ENCODE data around the gene CDC37. TPM values are rescaled to one million over a fixed set of nuclear protein-coding genes. Genes with fewer than 3 reads are reported as not detected.
"Not testable (repeated sequence)": the region's sequence is repeated elsewhere in the genome, so short reads cannot be mapped to it uniquely, and the experiment has no call there.

The CDC37 gene
- total RNA-seq, 1 donor: 151 TPM

DNA sequence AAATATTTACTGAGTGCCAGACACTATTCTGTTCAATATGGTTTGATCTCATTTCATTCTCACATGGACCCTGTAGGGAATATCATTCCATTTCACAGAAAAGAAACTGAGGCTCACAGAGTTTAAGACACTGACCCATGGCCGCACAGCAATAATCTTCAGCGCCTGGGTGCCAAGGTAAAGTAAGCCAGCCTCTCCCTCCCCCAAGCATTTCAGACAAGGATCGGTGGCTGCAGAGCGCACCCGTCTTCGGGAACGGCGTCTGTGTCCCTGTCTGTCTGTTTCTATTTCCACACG is 12.7 kb upstream of the CDC37 start:
- H3K4me3 ChIP-seq (ENCODE audit: low read depth, low read length): peak overlapping the region; percentile 66
- TF ChIP-seq, protein P1, sequence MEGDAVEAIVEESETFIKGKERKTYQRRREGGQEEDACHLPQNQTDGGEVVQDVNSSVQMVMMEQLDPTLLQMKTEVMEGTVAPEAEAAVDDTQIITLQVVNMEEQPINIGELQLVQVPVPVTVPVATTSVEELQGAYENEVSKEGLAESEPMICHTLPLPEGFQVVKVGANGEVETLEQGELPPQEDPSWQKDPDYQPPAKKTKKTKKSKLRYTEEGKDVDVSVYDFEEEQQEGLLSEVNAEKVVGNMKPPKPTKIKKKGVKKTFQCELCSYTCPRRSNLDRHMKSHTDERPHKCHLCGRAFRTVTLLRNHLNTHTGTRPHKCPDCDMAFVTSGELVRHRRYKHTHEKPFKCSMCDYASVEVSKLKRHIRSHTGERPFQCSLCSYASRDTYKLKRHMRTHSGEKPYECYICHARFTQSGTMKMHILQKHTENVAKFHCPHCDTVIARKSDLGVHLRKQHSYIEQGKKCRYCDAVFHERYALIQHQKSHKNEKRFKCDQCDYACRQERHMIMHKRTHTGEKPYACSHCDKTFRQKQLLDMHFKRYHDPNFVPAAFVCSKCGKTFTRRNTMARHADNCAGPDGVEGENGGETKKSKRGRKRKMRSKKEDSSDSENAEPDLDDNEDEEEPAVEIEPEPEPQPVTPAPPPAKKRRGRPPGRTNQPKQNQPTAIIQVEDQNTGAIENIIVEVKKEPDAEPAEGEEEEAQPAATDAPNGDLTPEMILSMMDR (IDR thresholded peaks at IDR 0.05; ENCODE audit: insufficient read depth, low read length): no peak
- no peak for DNase-seq (ENCODE audit: low read depth)

DNA sequence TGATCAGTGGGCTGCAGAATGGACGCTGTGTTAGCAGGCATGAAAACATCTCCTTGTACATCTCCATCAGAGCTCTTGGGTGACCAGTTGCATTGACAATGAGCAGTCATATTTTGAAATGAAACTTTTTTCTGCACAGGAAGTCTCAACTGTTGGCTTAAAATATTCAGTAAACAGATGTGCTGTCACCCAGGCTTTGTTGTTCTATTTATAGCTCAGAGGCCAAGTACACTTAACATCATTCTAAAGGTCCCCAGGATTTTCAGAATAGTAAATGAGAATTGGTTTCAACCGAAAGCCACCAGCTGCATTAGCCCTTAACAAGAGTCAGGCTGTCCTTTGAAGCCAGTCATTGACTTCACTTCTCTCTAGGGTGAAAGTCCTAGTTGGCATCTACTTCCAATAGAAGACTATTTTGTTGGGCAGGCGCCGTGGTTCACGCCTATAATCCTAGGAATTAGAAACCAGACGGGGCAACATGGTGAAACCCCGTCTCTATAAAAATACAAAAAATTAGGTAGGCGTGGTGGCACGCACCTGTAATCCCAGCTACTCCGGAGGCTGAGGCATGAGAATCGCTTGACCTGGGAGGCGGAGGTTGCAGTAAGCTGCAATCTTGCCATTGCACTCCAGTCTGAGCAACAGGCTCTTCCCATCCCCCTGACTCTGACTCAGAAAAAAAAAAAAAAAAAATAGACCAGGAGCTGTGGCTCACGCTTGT is 9.1 kb upstream of the CDC37 start:
- DNase-seq (ENCODE audit: low read depth): no peak
- H3K4me3 ChIP-seq (ENCODE audit: low read depth, low read length): no peak overlapping the region
- TF ChIP-seq, protein P1 (IDR thresholded peaks at IDR 0.05; ENCODE audit: insufficient read depth, low read length): no peak

DNA sequence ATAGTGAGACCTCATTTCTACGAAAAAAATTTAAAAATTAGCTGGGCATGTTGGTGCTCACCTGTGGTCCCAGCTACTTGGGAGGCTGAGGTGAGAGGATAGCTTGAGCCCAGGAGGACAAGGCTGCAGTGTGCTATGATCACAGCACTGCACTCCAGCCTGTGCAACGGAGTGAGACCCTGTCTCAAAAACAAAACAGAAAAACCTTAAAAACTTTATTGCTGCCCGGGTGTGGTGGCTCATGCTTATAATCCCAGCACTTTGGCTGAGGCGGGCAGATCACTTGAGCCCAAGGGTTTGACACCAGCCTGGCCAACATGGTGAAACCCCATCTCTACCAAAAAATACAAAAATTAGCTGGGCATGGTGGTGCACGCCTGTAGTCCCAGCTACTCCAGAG is 7.9 kb upstream of the CDC37 start:
- H3K4me3 ChIP-seq (ENCODE audit: low read depth, low read length); DNase-seq (ENCODE audit: low read depth): not testable (repeated sequence)

DNA sequence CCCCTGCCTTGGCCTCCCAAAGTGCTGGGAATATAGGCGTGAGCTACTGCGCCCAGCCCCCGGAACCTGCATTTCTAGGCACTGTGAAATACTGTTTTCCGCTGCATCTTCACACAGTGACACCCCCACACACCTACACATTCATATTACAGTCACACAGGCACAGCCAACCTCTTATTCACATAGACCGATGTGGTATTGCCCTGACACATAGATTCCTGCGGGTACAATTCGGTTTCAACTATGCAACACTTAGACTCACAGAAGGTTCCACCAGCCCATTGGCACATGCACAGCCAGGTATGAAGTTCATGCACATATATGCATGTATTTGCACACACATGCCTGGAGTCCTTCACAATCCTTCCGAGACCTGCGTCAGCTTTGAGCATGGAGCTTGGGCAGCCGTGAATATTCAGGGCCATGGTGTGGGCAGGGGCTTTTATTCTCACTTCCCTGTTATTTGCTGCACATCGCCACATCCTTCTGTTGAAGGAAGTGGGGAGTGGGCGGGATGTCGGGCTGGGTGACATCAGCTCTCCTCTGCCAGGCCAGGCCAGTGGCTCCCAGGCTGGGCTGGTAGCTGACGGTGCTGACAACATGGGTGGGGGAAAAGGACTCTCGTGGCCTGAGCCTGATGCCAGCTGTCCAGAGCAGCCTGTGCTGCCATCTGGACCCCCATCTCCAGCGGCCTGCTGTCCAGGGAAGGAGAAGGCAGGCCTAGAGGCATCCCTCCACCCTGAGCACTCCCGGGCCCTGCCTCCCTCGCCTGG is 5.4 kb upstream of the CDC37 start:
- DNase-seq (ENCODE audit: low read depth): no peak
- TF ChIP-seq, protein P1 (IDR thresholded peaks at IDR 0.05; ENCODE audit: insufficient read depth, low read length): no peak
- no peak overlapping the region for H3K4me3 ChIP-seq (ENCODE audit: low read depth, low read length)

DNA sequence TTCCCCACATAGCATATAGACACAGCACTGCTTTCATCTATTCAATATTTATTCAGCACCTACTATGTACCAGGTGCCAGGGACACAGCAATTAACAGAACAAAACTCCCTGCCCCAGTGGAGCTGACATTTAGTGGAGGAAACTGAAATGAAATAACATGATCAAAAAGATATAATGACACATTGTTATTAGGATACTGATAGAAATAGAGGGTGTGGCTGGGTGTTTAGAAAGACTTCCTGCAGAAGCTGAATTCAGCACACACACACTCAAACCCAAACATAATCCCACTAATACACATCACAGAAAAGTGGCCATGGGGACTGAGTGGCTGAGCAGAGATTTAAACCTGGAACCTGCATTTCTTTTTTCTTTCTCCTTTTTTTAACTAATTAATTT is 3.8 kb upstream of the CDC37 start:
- H3K4me3 ChIP-seq (ENCODE audit: low read depth, low read length): no peak overlapping the region
- TF ChIP-seq, protein P1 (IDR thresholded peaks at IDR 0.05; ENCODE audit: insufficient read depth, low read length): no peak
- DNase-seq (ENCODE audit: low read depth): no peak

DNA sequence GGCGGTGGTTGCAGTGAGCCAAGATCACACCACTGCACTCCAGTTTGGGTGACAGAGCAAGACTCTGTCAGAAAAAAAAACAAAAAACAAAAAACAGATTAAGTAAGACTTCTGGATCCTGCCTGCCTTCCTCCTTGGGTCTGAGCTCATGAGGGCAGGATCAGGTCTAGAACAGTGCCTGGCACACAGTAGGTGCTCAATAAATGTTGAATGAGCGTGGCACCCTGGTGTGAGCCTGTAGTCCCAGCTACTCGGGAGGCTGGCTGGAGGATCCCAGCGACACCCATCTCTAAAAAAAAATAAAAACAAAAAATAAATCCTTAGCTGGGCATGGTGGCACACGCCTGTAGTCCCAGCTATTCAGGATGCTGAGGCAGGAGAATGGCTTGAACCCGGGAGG is 2.8 kb upstream of the CDC37 start:
- DNase-seq (ENCODE audit: low read depth): no peak
- no peak overlapping the region for H3K4me3 ChIP-seq (ENCODE audit: low read depth, low read length)
- TF ChIP-seq, protein P1 (IDR thresholded peaks at IDR 0.05; ENCODE audit: insufficient read depth, low read length): no peak

DNA sequence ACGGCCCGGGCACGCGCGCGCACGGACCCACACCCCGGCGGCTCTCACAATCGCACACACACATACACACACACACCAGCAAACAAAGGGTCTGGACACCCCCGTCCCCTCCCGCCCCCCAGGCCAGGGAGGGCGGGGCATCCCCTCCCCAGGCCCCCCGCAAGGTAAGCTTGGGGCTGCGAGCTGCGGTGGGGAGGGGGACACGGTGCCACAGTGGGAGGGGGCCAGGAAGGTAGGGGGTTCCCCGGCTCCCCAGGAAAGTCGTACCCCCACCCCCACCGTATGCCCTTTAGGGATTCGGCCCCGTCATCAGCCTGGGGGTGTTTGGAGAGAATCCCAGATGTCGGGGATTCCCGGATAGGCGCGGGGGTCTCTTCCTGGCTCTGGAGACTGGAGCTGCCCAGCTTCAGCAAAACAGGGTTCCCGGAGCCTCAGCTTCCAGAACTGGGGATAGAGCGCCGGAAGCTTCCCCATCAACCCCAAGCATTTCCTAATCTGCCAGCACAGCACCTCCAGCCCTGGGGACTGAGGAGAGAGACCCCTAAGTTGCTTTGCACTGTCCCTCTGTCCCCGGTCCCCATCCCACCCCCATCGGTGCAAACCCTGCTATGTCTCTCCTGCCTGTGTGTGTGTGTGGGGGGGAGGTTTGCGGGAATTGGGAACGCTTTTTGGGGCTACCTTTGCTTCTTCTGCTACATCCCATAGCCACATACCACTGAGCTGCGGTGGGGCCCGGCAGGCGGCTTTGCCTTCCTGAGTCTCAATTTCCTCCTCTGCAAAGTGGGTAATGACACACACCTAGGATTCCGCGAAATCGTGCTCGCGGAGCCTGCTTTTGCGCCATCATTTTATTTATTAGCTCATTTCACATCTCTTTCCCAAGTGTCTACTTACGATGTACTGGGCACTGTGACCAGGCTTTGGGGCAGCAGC is 1.8 kb upstream of the CDC37 start:
- DNase-seq (ENCODE audit: low read depth): no peak
- H3K4me3 ChIP-seq (ENCODE audit: low read depth, low read length): peak overlapping the region; percentile 99
- TF ChIP-seq, protein P1 (IDR thresholded peaks at IDR 0.05; ENCODE audit: insufficient read depth, low read length): no peak
